A549 (cell line): Measurements from ENCODE around the gene SLC25A48.

Source experiments
- CEBPB ChIP-seq, 2 experiments: fragments of >200 bp in 1 of 2; sonication (Bioruptor Twin) in 1 of 2; formaldehyde crosslinking in 1 of 2; IDR thresholded peaks; 2 replicates each; pipeline ENCODE4 v1.6.1; 2012 to 2016
- CHD2 ChIP-seq: fragments of 150-350 bp; IDR thresholded peaks from 2 replicates; pipeline ENCODE4 v1.6.1; 2014; ENCODE audit warnings: low read length; ENCODE audit not compliant: partially characterized antibody
- HEYL ChIP-seq: fragments of 250-450 bp; sonication (Bioruptor Pico); IDR thresholded peaks from 2 replicates; pipeline ENCODE4 v1.8.0; 2021; ENCODE audit warnings: mild to moderate bottlenecking, moderate library complexity
- NPAS2 ChIP-seq: fragments of 250-450 bp; sonication (Bioruptor Pico); IDR thresholded peaks from 2 replicates; pipeline ENCODE4 v1.8.0; 2022; ENCODE audit warnings: mild to moderate bottlenecking, moderate library complexity, borderline replicate concordance
- PHF8 ChIP-seq: fragments of 200-600 bp; sonication (generic); IDR thresholded peaks from 2 replicates; pipeline ENCODE4 v1.6.1; 2016; ENCODE audit warnings: low read depth, mild to moderate bottlenecking, antibody characterized with exemption, moderate library complexity, borderline replicate concordance
- POLR2A ChIP-seq: IDR thresholded peaks from 2 replicates; pipeline ENCODE4 v1.6.1; 2012; ENCODE audit warnings: mild to moderate bottlenecking, low read length
- RAD21 ChIP-seq, 2 experiments: fragments of >200 bp in 1 of 2; sonication (Bioruptor Twin) in 1 of 2; formaldehyde crosslinking in 1 of 2; IDR thresholded peaks in 1 of 2; conservative IDR thresholded peaks in 1 of 2; 2 replicates in 1 of 2; 3 replicates in 1 of 2; pipeline ENCODE4 v1.6.1; 2012 to 2018; ENCODE audit warnings: inconsistent platforms in 1 of 2
- RFX5 ChIP-seq: fragments of 450-650 bp; IDR thresholded peaks from 2 replicates; pipeline ENCODE4 v1.7.1; 2014; ENCODE audit warnings: antibody characterized with exemption, mild to moderate bottlenecking, moderate library complexity
- SMC3 ChIP-seq: fragments of >200 bp; sonication (Bioruptor Twin); formaldehyde crosslinking; IDR thresholded peaks from 3 replicates; pipeline ENCODE4 v1.6.1; 2018; ENCODE audit warnings: inconsistent platforms
- TF ChIP-seq, protein P1 (sequence below): fragments of >200 bp; sonication (Bioruptor Twin); formaldehyde crosslinking; IDR thresholded peaks from 3 replicates; pipeline ENCODE4 v1.5.1; 2016
- TF ChIP-seq, protein P2 (sequence below): IDR thresholded peaks from 2 replicates; pipeline ENCODE4 v1.6.1; 2012
- TF ChIP-seq, protein P3 (sequence below): fragments of 250-450 bp; sonication (Bioruptor Pico); IDR thresholded peaks from 2 replicates; pipeline ENCODE4 v1.5.0; 2021; ENCODE audit warnings: mild to moderate bottlenecking, moderate library complexity, borderline replicate concordance

DNA sequence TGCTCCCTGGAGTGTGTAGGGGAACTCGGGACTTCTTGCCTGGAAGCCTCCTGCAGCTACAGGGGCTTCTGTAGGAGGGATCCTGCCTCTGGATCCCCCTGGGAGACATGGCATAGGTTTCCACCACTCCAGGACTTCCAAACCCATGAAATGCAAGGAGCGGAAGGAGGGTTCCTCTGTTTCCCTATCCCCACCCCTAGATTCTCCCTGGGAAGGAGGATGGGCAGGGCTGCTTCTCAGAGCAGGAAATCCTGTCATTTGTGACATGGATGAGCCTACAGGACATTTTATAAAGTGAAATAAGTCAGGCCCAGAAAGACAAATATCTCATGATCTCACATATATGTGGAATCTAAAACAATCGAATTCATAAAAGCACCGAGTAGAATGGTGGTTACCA, 23.5 kb upstream of the SLC25A48 start:
- TF ChIP-seq SMC3 (no peak), CHD2 (no peak), CEBPB (IDR thresholded peaks at IDR 0.05) (no peak), PHF8 (no peak), POLR2A (no peak), HEYL (CRISPR knock-in tag) (no peak), NPAS2 (CRISPR knock-in tag) (no peak), RFX5 (no peak), RAD21 (conservative IDR thresholded peaks at IDR 0.05 in 1 of 2, IDR thresholded peaks at IDR 0.05 in 1 of 2) (no peak)
- TF ChIP-seq, protein P1, sequence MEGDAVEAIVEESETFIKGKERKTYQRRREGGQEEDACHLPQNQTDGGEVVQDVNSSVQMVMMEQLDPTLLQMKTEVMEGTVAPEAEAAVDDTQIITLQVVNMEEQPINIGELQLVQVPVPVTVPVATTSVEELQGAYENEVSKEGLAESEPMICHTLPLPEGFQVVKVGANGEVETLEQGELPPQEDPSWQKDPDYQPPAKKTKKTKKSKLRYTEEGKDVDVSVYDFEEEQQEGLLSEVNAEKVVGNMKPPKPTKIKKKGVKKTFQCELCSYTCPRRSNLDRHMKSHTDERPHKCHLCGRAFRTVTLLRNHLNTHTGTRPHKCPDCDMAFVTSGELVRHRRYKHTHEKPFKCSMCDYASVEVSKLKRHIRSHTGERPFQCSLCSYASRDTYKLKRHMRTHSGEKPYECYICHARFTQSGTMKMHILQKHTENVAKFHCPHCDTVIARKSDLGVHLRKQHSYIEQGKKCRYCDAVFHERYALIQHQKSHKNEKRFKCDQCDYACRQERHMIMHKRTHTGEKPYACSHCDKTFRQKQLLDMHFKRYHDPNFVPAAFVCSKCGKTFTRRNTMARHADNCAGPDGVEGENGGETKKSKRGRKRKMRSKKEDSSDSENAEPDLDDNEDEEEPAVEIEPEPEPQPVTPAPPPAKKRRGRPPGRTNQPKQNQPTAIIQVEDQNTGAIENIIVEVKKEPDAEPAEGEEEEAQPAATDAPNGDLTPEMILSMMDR: no peak
- TF ChIP-seq, protein P2, sequence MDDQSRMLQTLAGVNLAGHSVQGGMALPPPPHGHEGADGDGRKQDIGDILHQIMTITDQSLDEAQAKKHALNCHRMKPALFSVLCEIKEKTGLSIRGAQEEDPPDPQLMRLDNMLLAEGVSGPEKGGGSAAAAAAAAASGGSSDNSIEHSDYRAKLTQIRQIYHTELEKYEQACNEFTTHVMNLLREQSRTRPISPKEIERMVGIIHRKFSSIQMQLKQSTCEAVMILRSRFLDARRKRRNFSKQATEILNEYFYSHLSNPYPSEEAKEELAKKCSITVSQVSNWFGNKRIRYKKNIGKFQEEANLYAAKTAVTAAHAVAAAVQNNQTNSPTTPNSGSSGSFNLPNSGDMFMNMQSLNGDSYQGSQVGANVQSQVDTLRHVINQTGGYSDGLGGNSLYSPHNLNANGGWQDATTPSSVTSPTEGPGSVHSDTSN: no peak
- TF ChIP-seq, protein P3, sequence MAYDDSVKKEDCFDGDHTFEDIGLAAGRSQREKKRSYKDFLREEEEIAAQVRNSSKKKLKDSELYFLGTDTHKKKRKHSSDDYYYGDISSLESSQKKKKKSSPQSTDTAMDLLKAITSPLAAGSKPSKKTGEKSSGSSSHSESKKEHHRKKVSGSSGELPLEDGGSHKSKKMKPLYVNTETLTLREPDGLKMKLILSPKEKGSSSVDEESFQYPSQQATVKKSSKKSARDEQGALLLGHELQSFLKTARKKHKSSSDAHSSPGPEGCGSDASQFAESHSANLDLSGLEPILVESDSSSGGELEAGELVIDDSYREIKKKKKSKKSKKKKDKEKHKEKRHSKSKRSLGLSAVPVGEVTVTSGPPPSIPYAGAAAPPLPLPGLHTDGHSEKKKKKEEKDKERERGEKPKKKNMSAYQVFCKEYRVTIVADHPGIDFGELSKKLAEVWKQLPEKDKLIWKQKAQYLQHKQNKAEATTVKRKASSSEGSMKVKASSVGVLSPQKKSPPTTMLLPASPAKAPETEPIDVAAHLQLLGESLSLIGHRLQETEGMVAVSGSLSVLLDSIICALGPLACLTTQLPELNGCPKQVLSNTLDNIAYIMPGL (CRISPR knock-in tag): no peak
